Activated CD8-positive, alpha-beta T cell treated with anti-CD3 and anti-CD28 coated beads, Interleukin-2, amount 10 ng/mL, durations not matched to agents 7 days and 5 days (primary cell): Measurements from ENCODE around the gene MAP10. TPM values are rescaled to one million over a fixed set of nuclear protein-coding genes. Genes with fewer than 3 reads are reported as not detected.

ENCODE experiments used
- ATAC-seq: fragments of 150-1000 bp; cut with Tn5 transposase; one replicate; pipeline ENCODE4 v1.10.0; 2021; ENCODE audit warnings: moderate library complexity
- CTCF ChIA-PET: fragments of 350-600 bp; sonication (Branson Sonifier 250); formaldehyde crosslinking; loops from one replicate; lab custom pipeline; 2021; ENCODE audit warnings: antibody characterized with exemption; lab: Charles Lee
- POLR2A ChIA-PET: fragments of 350-600 bp; sonication (Branson Sonifier 250); formaldehyde crosslinking; loops from one replicate; lab custom pipeline; 2021; ENCODE audit warnings: antibody characterized with exemption; lab: Charles Lee
- DNase-seq: peaks from one replicate; pipeline ENCODE4 v3.0.0-alpha.2; 2020
- H3K27ac Mint-ChIP-seq: one replicate; pipeline ENCODE4 v1.8.0; 2021; ENCODE audit warnings: mild to moderate bottlenecking, mixed read lengths
- H3K27me3 Mint-ChIP-seq: one replicate; pipeline ENCODE4 v1.8.0; 2021; ENCODE audit warnings: low read depth, mixed read lengths
- H3K36me3 Mint-ChIP-seq: one replicate; pipeline ENCODE4 v1.8.0; 2021; ENCODE audit warnings: low read depth, mixed read lengths
- H3K4me1 Mint-ChIP-seq: one replicate; pipeline ENCODE4 v1.8.0; 2021; ENCODE audit warnings: low read depth, mixed read lengths
- H3K4me3 Mint-ChIP-seq: one replicate; pipeline ENCODE4 v1.8.0; 2021; ENCODE audit warnings: mild to moderate bottlenecking, mixed read lengths
- H3K9me3 Mint-ChIP-seq: one replicate; pipeline ENCODE4 v1.8.0; 2022; ENCODE audit warnings: mixed read lengths; ENCODE audit not compliant: insufficient read depth
- total RNA-seq, 2 experiments: library from RNA; stranded (reverse); gene quantifications; one replicate each; pipeline ENCODE4 v1.2.3, GENCODE V29; 2021

The MAP10 gene
- total RNA-seq, 2 experiments from 2014 or later: 3.1 TPM

DNA sequence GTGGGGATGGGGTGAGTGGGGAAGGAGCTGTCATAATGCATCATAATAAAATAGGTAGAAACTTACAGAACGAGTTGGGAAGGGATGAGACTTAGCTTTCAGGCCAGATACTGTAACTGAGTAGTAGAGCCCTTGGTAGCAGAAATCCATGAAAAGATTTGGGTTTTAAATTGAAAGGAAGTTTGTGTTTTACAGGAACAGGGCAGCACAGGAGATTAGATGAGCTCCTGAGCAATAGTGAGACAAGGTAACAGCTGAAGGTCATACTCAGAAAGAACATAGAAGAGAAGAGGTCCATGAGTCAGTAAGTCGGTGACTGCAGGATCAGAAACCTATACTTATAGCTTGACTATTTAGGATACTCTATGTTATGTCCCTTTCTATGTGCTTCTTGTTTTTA, 7.3 kb downstream of the MAP10 start:
- Mint-ChIP-seq H3K9me3 (peaks cover 3% of the 10 kb centered on the region), H3K27ac (no peak overlapping the region), H3K4me1 (peaks cover 3% of the 10 kb centered on the region), H3K27me3 (peaks cover 7% of the 10 kb centered on the region), H3K36me3 (peaks cover 3% of the 10 kb centered on the region), H3K4me3 (no peak overlapping the region)
- no peak for DNase-seq
- ATAC-seq: no peak
- ChIA-PET POLR2A (no interaction called here), CTCF (interaction anchor here (1.3 kb wide), 1 partner anchor 18 kb away, joined by 4 read pairs; no protein-coding TSS in a partner anchor)

DNA sequence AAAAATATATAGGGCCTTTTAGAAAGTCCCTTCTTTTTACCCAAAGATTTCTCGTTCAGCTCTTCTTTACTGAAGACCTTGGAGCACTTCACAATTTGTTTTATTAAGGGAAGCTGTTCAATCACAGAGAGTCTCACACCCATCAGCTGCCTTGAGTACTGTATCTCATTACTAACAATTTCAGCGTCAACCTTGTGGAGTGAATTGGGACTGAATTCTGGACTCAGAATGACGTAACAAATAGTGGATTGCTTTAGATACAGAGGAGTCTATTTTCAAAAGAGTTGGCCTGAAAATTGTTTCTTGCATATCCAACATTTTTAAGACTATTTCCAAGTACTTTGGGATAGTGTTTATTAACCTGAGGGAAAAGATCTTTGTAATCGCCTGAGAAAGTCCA, 7.9 kb downstream of the MAP10 start:
- CTCF ChIA-PET: no interaction called here
- Mint-ChIP-seq H3K4me1 (no peaks in the 10 kb centered on the region), H3K9me3 (no peaks in the 10 kb centered on the region), H3K36me3 (no peaks in the 10 kb centered on the region), H3K4me3 (no peak overlapping the region), H3K27ac (no peak overlapping the region), H3K27me3 (peaks cover 5% of the 10 kb centered on the region)
- ATAC-seq (no peak), DNase-seq (no peak)
- POLR2A ChIA-PET: no interaction called here

DNA sequence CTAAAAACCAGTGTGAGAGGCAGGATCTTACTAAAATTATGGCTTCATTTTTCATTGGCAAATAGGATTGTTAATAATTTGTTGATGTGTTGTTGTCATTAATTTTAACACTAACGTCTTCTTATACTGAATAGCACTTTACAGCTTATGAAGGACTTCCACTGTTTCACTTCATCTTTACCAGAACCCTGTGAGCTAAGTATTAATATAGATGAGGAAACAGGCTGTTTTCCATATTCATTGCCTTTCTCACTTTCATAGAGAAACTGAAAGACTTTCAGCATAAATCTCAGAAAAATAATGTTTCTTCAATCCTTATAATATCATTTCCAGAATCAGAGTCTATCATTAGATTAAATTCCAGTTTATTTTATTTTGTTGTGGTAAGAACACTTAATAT, 8.5 kb downstream of the MAP10 start:
- H3K27me3 Mint-ChIP-seq: peaks cover 5% of the 10 kb centered on the region
- no peaks in the 10 kb centered on the region for H3K36me3 Mint-ChIP-seq
- no peak for ATAC-seq
- no peak overlapping the region for H3K4me3 Mint-ChIP-seq
- no peak overlapping the region for H3K27ac Mint-ChIP-seq
- CTCF ChIA-PET: interaction anchor here (1.1 kb wide), 1 partner anchor 77 kb away, joined by 3 read pairs; no protein-coding TSS in a partner anchor
- no peaks in the 10 kb centered on the region for H3K9me3 Mint-ChIP-seq
- no peak for DNase-seq
- POLR2A ChIA-PET: interaction anchor here (1.2 kb wide), 1 partner anchor 9 kb away, joined by 3 read pairs; the partner anchor contains the start of gene MAP10
- H3K4me1 Mint-ChIP-seq: no peaks in the 10 kb centered on the region

DNA sequence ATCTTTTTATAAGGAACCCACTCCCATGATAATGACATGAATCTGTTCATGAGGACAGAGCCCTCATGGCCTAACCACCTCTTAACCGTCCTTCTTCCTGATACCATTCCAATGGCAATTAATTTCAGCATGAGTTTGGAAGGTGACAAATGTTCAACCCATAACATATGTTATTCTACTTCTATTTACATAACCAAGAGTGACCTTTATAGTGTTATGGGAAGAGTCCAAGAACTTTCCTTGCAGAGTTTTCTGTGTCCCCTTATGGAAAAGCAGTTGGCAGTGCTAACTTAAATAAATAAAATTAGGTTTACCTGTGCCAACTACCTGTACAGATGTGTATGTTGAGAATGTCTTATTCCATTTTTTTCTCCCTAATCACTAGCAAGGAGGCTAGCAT, 11.1 kb downstream of the MAP10 start:
- Mint-ChIP-seq H3K4me1 (no peaks in the 10 kb centered on the region), H3K4me3 (no peak overlapping the region), H3K9me3 (no peaks in the 10 kb centered on the region), H3K27me3 (peaks cover 7% of the 10 kb centered on the region), H3K36me3 (no peaks in the 10 kb centered on the region), H3K27ac (no peak overlapping the region)
- DNase-seq (no peak), ATAC-seq (no peak)
- CTCF ChIA-PET: no interaction called here
- POLR2A ChIA-PET: no interaction called here

DNA sequence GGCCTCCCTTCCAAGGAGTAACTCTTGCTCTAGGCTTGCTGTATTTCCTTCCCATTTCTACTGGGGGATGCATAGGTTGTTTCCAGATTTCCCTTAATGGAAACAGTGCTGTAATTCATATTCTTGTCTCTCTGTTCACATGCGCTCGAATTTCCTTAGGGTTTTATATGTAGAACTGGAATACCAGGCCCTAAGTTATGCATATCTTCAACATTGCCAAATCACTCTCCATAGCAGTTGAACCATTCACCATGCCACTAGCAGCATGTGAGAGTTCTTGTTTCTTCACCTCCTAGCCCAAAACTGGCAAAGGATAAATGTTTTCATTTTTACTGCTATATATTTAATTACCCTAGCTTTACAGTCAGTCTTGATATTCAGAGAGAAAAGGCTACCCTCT, 12.8 kb downstream of the MAP10 start:
- Mint-ChIP-seq H3K27me3 (peaks cover 7% of the 10 kb centered on the region), H3K36me3 (no peaks in the 10 kb centered on the region), H3K4me3 (no peak overlapping the region), H3K9me3 (no peaks in the 10 kb centered on the region), H3K27ac (no peak overlapping the region), H3K4me1 (no peaks in the 10 kb centered on the region)
- ChIA-PET POLR2A (no interaction called here), CTCF (no interaction called here)
- DNase-seq: no peak
- no peak for ATAC-seq

DNA sequence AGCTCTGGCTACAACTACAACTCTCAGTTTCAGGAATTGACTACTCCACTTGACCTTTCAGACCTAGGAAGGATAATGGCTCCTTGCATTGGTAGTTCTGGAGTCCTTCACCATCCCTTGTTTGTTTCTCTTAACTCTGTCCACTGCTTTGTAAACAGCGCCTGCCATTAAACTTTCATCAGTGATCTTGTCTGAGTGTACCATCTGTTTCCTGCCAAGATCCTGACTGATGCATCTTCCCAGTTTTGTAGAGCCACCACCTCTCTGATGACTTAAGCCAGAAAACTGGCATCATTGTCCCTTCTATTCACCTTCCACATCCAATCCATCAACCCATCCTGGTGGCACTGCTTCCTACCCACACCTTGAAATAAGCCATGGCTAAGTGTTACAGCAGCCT, 15.2 kb downstream of the MAP10 start:
- no peak for ATAC-seq
- POLR2A ChIA-PET: no interaction called here
- CTCF ChIA-PET: no interaction called here

DNA sequence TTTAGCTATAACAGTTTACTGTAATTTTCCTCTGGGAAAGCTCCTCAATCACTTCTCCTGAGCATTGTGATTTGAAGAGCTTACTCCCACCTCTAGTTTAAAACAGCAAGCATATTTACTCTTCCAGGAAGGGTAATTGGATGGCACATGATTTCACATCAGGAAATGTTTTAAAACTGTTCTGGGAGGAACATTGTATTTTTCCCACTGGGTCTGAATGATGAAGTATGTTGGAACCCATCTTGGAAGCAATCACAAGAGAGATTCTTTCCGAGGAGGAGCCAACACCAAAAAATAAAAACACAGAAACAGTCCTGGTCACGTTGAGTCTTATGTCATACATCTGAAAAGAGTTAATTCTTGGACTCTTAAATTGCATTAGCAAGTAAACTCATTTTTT, 17.3 kb downstream of the MAP10 start:
- CTCF ChIA-PET: no interaction called here
- no peak overlapping the region for H3K4me3 Mint-ChIP-seq
- ATAC-seq: no peak

More for the DNA sequence above, 15.2 kb downstream of the MAP10 start:
- no peak for DNase-seq
- H3K4me3 Mint-ChIP-seq: no peak overlapping the region
- H3K4me1 Mint-ChIP-seq: no peaks in the 10 kb centered on the region
- no peaks in the 10 kb centered on the region for H3K36me3 Mint-ChIP-seq
- no peak overlapping the region for H3K27ac Mint-ChIP-seq
- no peaks in the 10 kb centered on the region for H3K9me3 Mint-ChIP-seq
- H3K27me3 Mint-ChIP-seq: peaks cover 2% of the 10 kb centered on the region

DNA sequence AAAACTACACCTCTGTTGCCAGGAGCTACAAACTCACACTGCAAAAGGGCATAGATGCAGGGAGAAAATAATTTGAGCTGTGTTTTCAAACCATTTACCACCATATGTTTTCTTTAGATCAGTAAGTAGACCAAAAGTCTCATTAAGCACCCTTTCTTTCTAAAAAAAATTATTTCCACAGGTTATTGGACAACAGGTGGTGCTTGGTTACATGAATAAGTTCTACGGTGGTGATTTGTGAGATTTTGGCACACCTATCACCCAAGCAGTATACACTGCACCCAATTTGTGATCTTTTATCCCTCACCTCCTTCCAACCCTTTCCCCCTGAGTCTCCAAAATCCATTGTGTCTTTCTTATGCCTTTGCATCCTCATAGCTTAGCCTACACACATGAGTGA, 21.1 kb downstream of the MAP10 start:
- ATAC-seq (no peak), DNase-seq (no peak)
- POLR2A ChIA-PET: no interaction called here
- Mint-ChIP-seq H3K4me1 (no peaks in the 10 kb centered on the region), H3K27me3 (peaks cover 4% of the 10 kb centered on the region), H3K4me3 (no peak overlapping the region), H3K36me3 (no peaks in the 10 kb centered on the region), H3K9me3 (no peaks in the 10 kb centered on the region), H3K27ac (no peak overlapping the region)
- CTCF ChIA-PET: no interaction called here

More for the DNA sequence above, 17.3 kb downstream of the MAP10 start:
- peaks cover 2% of the 10 kb centered on the region for H3K27me3 Mint-ChIP-seq
- H3K9me3 Mint-ChIP-seq: no peaks in the 10 kb centered on the region
- no peaks in the 10 kb centered on the region for H3K4me1 Mint-ChIP-seq
- no peaks in the 10 kb centered on the region for H3K36me3 Mint-ChIP-seq
- POLR2A ChIA-PET: no interaction called here
- no peak for DNase-seq
- no peak overlapping the region for H3K27ac Mint-ChIP-seq

DNA sequence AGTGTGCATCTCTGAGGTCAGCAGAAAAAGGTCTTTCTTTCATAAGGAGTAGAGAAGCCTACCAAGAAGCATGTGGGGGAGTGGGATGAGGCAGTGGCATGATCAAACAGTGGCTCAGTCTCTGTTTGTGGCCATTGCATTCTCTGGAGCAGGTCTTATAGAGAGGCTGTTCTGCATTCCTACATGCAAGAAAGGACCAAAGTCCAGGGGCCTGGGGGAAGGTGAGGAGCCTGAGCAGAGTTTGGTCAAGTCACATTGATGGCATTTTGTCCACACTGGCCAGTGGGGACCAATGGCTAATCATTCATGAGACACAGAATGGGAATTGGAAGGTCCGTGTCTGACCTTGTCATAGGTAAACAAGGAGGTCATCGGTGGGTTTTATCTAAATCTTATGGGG, 25.4 kb downstream of the MAP10 start:
- ChIA-PET CTCF (no interaction called here), POLR2A (no interaction called here)
- DNase-seq (no peak), ATAC-seq (no peak)
- no peak overlapping the region for H3K27ac Mint-ChIP-seq
- H3K36me3 Mint-ChIP-seq: no peaks in the 10 kb centered on the region
- no peaks in the 10 kb centered on the region for H3K9me3 Mint-ChIP-seq
- H3K4me3 Mint-ChIP-seq: no peak overlapping the region
- peaks cover 14% of the 10 kb centered on the region for H3K27me3 Mint-ChIP-seq
- H3K4me1 Mint-ChIP-seq: no peaks in the 10 kb centered on the region

DNA sequence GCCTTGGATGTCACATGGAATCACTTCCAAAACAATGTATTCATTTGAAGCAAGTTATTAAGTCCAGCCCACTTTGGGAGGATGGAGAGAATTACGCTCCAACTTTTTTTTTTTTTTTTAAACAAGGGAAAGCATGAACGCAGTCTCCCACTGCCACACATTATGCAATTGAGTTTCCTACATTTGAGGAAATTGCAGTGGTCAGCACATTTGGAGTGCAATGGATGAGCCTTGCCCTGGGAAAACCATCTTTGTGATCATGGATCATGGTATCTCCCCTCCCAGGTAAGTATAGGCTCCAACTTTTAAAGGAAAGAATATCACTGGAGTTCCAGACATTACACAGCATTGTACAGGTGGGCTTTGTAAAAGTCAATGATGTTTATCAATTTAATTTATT, 26.7 kb downstream of the MAP10 start:
- ChIA-PET POLR2A (no interaction called here), CTCF (no interaction called here)
- ATAC-seq (no peak), DNase-seq (no peak)
- Mint-ChIP-seq H3K27ac (no peak overlapping the region), H3K27me3 (peaks cover 16% of the 10 kb centered on the region), H3K4me1 (no peaks in the 10 kb centered on the region), H3K4me3 (no peak overlapping the region), H3K9me3 (no peaks in the 10 kb centered on the region), H3K36me3 (no peaks in the 10 kb centered on the region)

DNA sequence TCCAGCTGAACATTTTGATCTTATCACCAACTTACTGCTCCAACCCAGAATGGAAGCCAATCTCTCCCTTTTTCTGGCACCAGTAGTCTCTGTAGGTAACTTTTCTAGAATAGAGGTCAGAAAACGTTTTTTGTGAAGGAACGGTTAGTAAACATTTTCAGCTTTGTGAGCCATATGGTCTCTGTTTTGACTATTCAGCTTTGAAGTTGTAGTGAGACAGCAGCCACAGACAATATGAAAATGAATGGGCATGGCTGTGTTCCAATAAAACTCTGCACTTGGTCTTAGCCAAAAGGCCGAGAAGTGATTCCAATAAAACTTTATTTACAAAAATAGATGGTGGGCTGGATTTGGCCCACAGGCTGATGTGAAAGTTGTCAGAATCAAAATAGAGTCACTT, 28.9 kb downstream of the MAP10 start:
- no peaks in the 10 kb centered on the region for H3K9me3 Mint-ChIP-seq
- H3K4me3 Mint-ChIP-seq: no peak overlapping the region
- no peak for ATAC-seq
- no peak overlapping the region for H3K27ac Mint-ChIP-seq
- no peaks in the 10 kb centered on the region for H3K4me1 Mint-ChIP-seq
- DNase-seq: no peak
- ChIA-PET POLR2A (no interaction called here), CTCF (no interaction called here)
- peaks cover 16% of the 10 kb centered on the region for H3K27me3 Mint-ChIP-seq
- no peaks in the 10 kb centered on the region for H3K36me3 Mint-ChIP-seq

DNA sequence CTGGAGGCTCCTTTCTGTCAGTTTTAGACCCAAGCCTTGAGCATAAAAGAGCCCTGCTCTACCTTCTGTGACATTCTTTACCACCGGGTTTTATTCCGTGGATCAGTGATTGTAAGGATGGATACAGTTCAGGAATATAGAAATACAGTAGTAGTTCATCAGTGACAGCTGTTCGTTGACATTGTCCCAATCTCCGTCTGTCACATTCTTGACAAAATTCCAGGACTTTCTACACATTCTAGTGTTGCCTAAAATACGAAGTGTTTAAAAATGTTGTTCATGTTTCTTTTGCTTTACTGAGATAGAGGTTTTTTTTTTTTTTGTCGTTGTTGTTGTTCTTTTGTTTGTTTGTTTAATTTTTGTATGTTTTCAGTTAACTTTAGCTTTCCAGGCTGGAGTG, 29.9 kb downstream of the MAP10 start:
- no peak overlapping the region for H3K27ac Mint-ChIP-seq
- peaks cover 16% of the 10 kb centered on the region for H3K27me3 Mint-ChIP-seq
- H3K9me3 Mint-ChIP-seq: no peaks in the 10 kb centered on the region
- ChIA-PET POLR2A (no interaction called here), CTCF (no interaction called here)
- DNase-seq: no peak
- no peaks in the 10 kb centered on the region for H3K36me3 Mint-ChIP-seq
- no peak overlapping the region for H3K4me3 Mint-ChIP-seq
- ATAC-seq: no peak
- no peaks in the 10 kb centered on the region for H3K4me1 Mint-ChIP-seq

DNA sequence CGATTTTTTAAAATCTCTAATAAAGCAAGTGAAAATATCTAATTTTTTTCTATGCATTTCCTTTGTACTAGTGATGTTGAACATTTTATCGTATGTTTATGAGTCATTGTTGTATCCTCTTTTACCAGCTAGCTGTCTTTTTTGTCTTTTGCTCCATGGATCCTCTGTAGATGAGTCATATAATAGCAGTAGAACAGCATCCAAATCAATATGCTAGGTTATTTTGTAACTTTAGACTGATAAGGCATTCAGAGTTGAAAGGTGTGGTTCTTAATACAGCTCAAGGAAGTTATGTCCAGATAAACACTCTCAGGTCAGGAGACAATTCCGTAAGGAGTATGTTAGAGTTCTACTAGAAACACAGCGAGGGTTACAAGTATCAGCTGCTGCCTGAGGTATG, 31.9 kb downstream of the MAP10 start:
- no peak for DNase-seq
- Mint-ChIP-seq H3K4me1 (no peaks in the 10 kb centered on the region), H3K36me3 (no peaks in the 10 kb centered on the region), H3K27me3 (peaks cover 13% of the 10 kb centered on the region), H3K4me3 (no peak overlapping the region), H3K27ac (no peak overlapping the region), H3K9me3 (peaks cover 4% of the 10 kb centered on the region)
- CTCF ChIA-PET: no interaction called here
- POLR2A ChIA-PET: no interaction called here
- ATAC-seq: no peak
